Right ventricle myocardium superior (tissue), 1 donor: ENCODE measurements around the gene TTC23L. TPM values are rescaled to one million over a fixed set of nuclear protein-coding genes. Genes with fewer than 3 reads are reported as not detected.

Experiments
- ATAC-seq: fragments of 200-7000 bp; cut with Tn5 transposase; one replicate; pipeline ENCODE4 v1.9.1; 2020; ENCODE audit warnings: mild to moderate bottlenecking; ENCODE audit not compliant: poor library complexity
- DNase-seq: peaks from one replicate; pipeline ENCODE4 v3.0.0-alpha.2; 2020
- intact Hi-C: fragments of 100-400 bp; cut with DNase I; formaldehyde crosslinking; loops from one replicate; pipeline ENCODE4 v1.11.2; 2022
- total RNA-seq: library from RNA; stranded (reverse); fragmentation: NEBNext Ultra II Directional; extraction: Animal tissue kit (Norgen Biotek cat#: 25700); gene quantifications from one replicate; pipeline ENCODE4 v1.2.1, GENCODE V29; 2021
- donor health status: DM: no; HTN: yes; CAD: no; lungs with severe emphysema.

The TTC23L gene
- total RNA-seq, 1 donor from 2014 or later, result not detected

- intact Hi-C loops, result no loop called here
- no peak for ATAC-seq
- no peak for DNase-seq
These were observed 25.0 kb downstream of the TTC23L start for GRCh38 chr5:34863946-34864345.

DNA sequence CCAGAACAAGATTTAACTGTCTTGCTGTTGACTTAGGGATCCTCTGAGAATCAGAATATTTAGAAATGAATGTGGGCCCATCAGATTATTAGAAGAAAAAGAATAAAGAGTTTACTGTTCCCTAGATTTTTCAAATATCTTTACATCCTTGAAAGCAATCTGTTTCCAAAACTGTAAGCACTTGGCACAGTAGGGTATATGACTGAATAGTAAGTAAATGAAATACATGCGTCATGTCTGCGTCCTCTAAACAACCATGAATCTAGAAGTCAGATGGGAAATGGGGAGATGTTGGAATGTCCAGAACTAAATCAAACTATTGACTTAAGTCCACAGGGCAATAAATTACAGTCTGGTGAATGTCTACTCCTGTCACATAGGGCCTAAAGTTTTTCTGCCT is 26.1 kb downstream of the TTC23L start:
- no peak for DNase-seq

DNA sequence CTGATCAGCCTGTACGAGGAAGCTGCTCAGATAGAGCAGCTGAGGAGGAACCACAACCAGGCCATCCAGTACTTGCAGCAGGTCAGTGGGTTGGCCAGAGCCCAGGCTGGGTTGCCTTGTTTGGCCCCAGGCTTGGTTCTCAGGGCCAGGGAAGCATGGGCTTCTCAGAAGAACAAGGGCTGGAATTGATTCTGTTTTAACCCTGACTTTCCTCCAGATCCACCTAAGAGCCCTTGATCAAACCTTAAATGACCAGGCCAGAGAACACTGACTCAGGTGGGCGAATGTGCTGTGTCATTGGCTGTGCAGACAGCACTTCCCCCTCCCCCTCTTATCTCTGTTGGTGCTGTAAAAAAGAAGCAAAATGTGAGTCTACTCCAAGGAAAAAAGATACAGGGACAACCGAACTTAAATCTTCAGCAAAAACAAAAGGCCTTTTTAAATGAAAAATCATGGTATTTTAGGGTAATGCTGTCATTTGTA is 28.1 kb downstream of the TTC23L start:
- intact Hi-C loops, result no loop called here
- ATAC-seq (no peak), DNase-seq (no peak)

More for the DNA sequence above, 26.1 kb downstream of the TTC23L start:
- intact Hi-C loops, result no loop called here
- no peak for ATAC-seq

- intact Hi-C loops, result no loop called here
- DNase-seq (no peak), ATAC-seq (no peak)
These were observed 28.7 kb downstream of the TTC23L start for GRCh38 chr5:34867660-34868059.

DNA sequence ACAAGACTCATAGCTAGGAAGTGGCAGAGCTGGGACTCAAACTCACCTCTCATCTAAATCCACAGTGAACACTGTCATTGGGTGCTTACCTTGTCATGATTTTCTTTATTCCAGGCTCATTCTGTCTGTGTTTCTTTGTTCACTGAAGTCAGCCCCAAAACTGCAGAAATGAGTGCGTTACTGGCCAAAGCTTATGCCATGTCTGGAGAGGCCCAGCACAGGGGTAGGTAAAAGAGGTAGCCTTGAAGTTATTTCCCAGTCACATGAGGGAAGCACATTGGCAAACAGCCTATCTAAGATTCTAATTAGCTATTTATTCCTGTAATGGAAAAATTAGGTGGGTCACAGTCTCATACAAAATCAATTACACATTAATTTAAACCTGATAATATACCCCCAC is 29.8 kb downstream of the TTC23L start:
- ATAC-seq, result no peak
- intact Hi-C loops, result no loop called here
- DNase-seq, result no peak

DNA sequence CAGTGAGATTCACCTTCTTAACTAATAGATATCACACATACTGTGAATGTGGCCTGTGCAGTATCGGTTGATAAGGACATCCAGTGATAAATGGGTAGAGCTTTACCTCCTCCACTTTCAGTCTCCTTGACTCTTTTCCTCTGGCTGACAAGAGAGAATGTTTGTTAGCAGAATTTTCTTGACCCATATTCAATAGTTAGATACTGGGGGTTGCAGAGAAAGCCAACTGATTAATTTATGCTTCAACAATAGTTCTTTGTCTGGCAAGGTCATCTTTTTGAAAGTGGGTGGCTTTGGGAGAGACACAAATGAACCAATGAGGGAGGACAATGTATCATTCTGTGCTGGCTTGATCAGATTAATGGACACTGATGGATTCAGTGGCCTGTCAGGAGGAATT is 30.3 kb downstream of the TTC23L start:
- no peak for ATAC-seq
- no peak for DNase-seq
- intact Hi-C loops, result no loop called here

DNA sequence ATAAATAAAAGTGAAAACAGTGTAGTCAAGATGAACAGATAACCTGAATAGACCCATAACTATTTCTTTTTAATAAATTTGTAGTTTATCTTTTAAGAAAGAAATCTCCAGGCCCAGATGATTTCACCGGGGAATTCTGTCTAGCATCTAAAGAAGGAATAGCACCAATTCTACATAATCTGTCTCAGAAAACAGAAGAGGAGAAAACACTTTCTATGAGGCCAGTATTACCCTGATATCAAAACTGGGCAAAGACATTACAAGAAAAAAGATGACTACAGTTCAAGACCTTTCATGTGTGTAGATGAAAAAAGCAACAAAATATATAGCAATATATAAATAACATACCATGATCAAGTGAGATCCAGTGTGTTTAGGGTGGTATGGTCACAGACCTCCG is 31.4 kb downstream of the TTC23L start:
- ATAC-seq (no peak), DNase-seq (no peak)
- intact Hi-C loops, result no loop called here

- intact Hi-C loops, result no loop called here
- DNase-seq (no peak), ATAC-seq (no peak)
These were observed 37.3 kb downstream of the TTC23L start for GRCh38 chr5:34876275-34876674.

DNA sequence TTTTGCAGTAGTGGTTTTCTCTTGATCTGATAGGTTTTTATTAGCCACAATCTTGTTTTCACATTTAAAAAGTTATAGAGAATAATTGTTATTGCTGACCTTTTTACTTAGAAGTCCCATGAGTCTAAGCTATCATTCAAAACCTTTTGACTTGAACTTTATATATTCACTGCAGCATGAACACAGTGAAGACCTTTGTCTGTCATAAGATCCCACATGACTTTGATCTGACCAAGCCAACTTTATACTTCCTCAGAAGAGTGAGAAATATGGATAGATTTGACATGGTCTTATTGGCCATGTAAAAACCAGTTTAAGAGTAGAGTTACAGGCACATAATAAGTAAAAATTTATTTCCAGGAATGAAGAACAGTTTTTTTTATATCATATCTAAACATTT is 42.3 kb downstream of the TTC23L start:
- no peak for DNase-seq
- intact Hi-C loops, result no loop called here
- ATAC-seq, result no peak

GRCh38 chr5:34886392-34887119 is 47.6 kb downstream of the TTC23L start:
- ATAC-seq (no peak), DNase-seq (no peak)
- intact Hi-C loops, result no loop called here

DNA sequence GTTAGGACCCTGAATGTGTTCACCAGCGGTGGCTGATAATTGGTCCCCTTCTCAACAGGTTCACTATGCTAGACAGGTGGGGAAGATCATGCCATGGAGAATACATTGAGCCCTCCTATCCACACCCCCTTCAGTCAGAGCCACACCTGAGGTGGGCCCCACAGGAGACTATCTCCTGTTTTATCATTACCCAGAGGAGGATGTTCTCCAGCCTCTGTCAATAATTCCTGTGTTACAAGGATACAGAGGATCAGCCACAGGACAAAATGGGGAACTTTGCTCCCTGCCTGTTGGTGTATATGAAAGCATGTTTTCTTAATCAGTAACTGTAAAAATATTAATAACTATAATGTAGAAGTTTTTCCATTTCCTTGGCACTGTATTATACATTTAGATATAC is 50.4 kb downstream of the TTC23L start:
- DNase-seq (no peak), ATAC-seq (no peak)
- intact Hi-C loops, result no loop called here

- intact Hi-C loops, result no loop called here
- DNase-seq (no peak), ATAC-seq (peak; percentile 52)
These were observed 53.0 kb downstream of the TTC23L start for GRCh38 chr5:34891981-34892380.

DNA sequence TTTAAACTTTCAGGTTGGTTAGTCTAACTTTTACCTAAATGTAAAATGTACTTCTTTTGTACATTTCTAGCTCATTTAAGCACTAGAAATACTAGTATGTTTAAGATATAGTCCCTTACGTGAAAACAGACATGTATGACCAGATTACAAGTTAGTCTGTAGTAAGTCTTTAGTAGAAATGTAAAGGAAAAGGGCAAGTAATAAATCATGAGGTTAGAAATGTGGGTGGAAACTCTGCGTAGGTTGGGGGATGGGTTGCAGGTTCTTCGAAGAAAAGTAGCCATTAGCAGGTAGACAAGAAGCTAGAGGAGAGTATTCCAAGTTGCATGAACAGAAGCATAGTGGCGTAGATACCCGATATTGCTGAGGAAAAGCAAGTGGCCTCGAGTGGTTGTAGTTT is 53.5 kb downstream of the TTC23L start:
- ATAC-seq, result no peak
- DNase-seq, result no peak
- intact Hi-C loops, result no loop called here

DNA sequence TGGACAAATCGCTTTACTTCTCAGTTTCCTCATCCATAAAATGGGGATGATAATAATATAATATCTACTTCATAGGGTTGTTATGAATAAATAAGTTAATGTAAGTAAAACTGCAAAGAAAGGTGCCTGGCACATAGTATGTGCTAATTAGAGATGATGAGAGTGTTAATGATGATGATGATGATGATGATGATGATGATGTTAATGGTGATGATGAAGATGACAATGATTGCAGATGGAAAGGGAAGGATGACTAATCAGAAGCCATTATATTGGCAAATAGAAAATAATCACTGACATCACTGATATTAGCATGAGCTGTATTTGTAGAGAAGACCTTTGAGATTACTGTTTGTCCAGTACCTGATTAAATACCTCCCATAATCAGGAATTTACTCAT is 55.8 kb downstream of the TTC23L start:
- intact Hi-C loops, result loop anchor here (5.0 kb wide), 1 partner anchor 407 kb away; no protein-coding TSS in a partner anchor
- ATAC-seq (no peak), DNase-seq (no peak)

GRCh38 chr5:34895641-34896419 is 56.9 kb downstream of the TTC23L start:
- intact Hi-C loops, result loop anchor here (5.0 kb wide), 1 partner anchor 409 kb away; no protein-coding TSS in a partner anchor
- no peak for DNase-seq
- ATAC-seq, result no peak

GRCh38 chr5:34897646-34898045 is 58.7 kb downstream of the TTC23L start:
- intact Hi-C loops, result loop anchor here (1.0 to 5.0 kb wide), 2 partner anchors 374 to 410 kb away; no protein-coding TSS in a partner anchor
- DNase-seq, result no peak
- ATAC-seq, result no peak

DNA sequence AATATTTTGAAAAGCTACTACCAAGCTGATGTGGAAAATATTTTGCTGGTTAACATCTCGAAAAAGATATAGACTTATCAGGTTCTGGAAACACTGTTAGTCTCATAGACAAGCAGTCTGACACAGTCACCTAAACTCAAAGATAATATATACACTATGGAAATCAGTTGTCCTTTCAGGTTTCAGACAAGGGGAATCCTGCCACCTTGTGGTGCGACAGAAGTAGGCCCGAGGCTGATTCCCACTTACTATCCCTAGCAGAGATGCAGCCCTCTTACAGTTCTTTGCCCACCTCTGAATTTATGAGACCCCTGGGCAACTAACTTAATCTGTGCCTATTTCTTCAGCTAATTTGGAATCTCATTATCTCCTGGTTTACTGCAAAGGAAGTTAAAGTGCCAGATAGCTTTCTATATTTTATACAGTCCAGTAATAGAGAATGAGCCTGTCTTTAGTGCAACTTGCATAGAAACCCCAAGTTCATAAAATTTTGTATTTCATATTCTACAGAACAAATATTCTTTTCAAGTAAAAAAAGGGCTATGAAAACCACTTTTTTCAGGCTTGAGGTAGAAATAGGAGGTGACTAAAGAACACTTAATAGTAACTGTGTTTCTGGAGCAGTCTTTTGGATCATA is 59.4 kb downstream of the TTC23L start:
- intact Hi-C loops, result loop anchor here (1.0 to 5.0 kb wide), 2 partner anchors 375 to 411 kb away; no protein-coding TSS in a partner anchor
- ATAC-seq (peak; percentile 88), DNase-seq (peak; percentile 50)

DNA sequence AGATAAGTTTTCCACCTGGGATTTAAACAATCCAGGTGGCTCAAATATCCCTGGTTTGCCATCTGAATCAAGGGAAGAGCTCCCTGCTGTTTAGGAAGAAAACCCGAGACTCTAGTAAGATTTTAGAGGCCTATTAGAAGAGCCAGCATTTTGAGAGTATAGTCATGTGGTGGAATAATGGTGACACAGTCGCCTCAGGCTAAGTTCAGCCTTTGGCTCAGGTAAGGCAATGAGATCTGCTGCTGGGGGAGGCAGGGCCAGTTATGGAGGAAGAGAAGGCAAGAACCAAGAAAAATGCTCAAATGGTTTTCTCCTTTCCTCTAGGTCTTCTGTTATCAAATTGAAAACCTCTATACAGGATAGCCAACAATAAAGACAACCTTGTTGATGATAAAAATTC is 60.1 kb downstream of the TTC23L start:
- intact Hi-C loops, result loop anchor here (5.0 kb wide), 1 partner anchor 412 kb away; no protein-coding TSS in a partner anchor
- no peak for ATAC-seq
- no peak for DNase-seq

DNA sequence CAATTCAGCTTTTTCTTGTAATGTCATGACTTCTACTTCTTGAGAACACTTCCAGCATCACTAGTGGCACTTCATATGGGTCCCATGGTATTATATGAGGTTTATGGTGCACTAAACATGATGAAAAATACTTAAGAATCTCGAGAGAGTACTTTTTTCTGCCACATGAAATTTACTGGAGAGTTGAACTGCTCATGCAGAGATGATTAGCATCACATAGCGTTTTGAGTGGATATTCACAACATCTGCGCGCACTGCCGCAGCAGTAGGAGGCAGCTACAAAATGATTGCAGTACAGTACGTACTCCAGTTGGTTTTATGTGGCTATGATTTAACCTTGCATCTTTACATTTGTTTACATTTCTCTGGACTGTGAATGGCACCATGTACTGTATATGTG is 61.7 kb downstream of the TTC23L start:
- DNase-seq (no peak), ATAC-seq (no peak)
- intact Hi-C loops, result no loop called here
